ENCODE data around the gene MILR1.
"Not testable (repeated sequence)": the region's sequence is repeated elsewhere in the genome, so short reads cannot be mapped to it uniquely, and the experiment has no call there.

Gene MILR1

GRCh38 chr17:64471440-64471839 is 22.5 kb downstream of the MILR1 start:
- no peak for DNase-seq (ENCODE audit: low spot score)

GRCh38 chr17:64472564-64472963 is 23.6 kb downstream of the MILR1 start:
- DNase-seq (ENCODE audit: low spot score), result no peak

GRCh38 chr17:64477849-64478248 is 28.9 kb downstream of the MILR1 start:
- DNase-seq (ENCODE audit: low spot score), result no peak

GRCh38 chr17:64480951-64481350 is 32.0 kb downstream of the MILR1 start:
- DNase-seq (ENCODE audit: low spot score), result no peak

- no peak for DNase-seq (ENCODE audit: low spot score)
Measured at GRCh38 chr17:64484380-64484779, 35.5 kb downstream of the MILR1 start.

GRCh38 chr17:64488301-64488700 is 39.4 kb downstream of the MILR1 start:
- DNase-seq (ENCODE audit: low spot score), result no peak

GRCh38 chr17:64491034-64491860 is 42.3 kb downstream of the MILR1 start:
- no peak for DNase-seq (ENCODE audit: low spot score)

- no peak for DNase-seq (ENCODE audit: low spot score)
Measured at GRCh38 chr17:64491994-64492393, 43.1 kb downstream of the MILR1 start.

GRCh38 chr17:64492481-64493109 is 43.7 kb downstream of the MILR1 start:
- DNase-seq (ENCODE audit: low spot score), result no peak

- DNase-seq (ENCODE audit: low spot score), result no peak
Measured at GRCh38 chr17:64494121-64494520, 45.2 kb downstream of the MILR1 start.

GRCh38 chr17:64495300-64495699 is 46.4 kb downstream of the MILR1 start:
- not testable (repeated sequence) for DNase-seq (ENCODE audit: low spot score)

GRCh38 chr17:64496348-64496785 is 47.5 kb downstream of the MILR1 start:
- no peak for DNase-seq (ENCODE audit: low spot score)

GRCh38 chr17:64496786-64497564 is 48.1 kb downstream of the MILR1 start, which contains the start of gene POLG2:
POLG2 (minus strand) TSS chr17:64497054; CDS start chr17:64496968, 86 bp downstream.
- DNase-seq (ENCODE audit: low spot score), result peak; percentile 90

GRCh38 chr17:64497565-64498035 is 48.7 kb downstream of the MILR1 start:
- DNase-seq (ENCODE audit: low spot score), result no peak

- no peak for DNase-seq (ENCODE audit: low spot score)
Measured at GRCh38 chr17:64498308-64499203, 49.6 kb downstream of the MILR1 start.

- DNase-seq (ENCODE audit: low spot score), result no peak
Measured at GRCh38 chr17:64499805-64500486, 51.0 kb downstream of the MILR1 start.

- DNase-seq (ENCODE audit: low spot score), result no peak
Measured at GRCh38 chr17:64500487-64500859, 51.6 kb downstream of the MILR1 start.

GRCh38 chr17:64500862-64501765 is 52.2 kb downstream of the MILR1 start:
- DNase-seq (ENCODE audit: low spot score), result no peak

- no peak for DNase-seq (ENCODE audit: low spot score)
Measured at GRCh38 chr17:64502021-64502420, 53.1 kb downstream of the MILR1 start.

GRCh38 chr17:64502809-64503208 is 53.9 kb downstream of the MILR1 start:
- no peak for DNase-seq (ENCODE audit: low spot score)

Measured in putamen (tissue), 1 donor.